ENCODE data around the gene CTNNB1.

DNA sequence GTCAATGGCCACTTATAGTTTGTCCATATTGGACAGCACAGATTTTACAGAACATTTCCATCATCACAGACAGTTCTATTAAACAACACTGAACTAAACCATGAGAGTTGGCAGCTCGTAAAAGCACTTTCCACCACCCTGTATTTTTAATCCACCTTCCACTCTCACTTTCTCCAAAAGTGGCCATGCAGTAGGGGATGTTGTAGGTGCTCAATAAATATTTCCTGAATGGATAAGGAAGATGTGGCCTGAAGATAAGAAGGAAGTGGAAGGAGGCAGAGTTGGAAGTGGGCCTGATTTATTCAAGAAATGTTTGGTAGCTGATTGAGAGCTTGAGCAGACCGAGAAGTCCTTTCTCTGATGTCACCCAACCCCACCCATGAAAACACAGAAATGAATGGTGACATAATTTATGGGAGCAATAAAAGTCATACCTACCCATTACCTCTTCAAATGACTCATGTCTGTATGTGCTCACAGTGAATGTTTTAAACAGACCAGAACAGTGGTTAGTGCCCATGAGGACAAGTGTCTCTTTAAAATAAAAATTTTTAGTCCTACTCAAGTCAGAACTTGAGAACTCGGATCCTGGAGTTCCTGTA, 39.6 kb upstream of the CTNNB1 start:
- TF ChIP-seq EZH2 (IDR thresholded peaks at IDR 0.05; ENCODE audit: borderline replicate concordance, low read length), result no peak
- TF ChIP-seq, protein P1, sequence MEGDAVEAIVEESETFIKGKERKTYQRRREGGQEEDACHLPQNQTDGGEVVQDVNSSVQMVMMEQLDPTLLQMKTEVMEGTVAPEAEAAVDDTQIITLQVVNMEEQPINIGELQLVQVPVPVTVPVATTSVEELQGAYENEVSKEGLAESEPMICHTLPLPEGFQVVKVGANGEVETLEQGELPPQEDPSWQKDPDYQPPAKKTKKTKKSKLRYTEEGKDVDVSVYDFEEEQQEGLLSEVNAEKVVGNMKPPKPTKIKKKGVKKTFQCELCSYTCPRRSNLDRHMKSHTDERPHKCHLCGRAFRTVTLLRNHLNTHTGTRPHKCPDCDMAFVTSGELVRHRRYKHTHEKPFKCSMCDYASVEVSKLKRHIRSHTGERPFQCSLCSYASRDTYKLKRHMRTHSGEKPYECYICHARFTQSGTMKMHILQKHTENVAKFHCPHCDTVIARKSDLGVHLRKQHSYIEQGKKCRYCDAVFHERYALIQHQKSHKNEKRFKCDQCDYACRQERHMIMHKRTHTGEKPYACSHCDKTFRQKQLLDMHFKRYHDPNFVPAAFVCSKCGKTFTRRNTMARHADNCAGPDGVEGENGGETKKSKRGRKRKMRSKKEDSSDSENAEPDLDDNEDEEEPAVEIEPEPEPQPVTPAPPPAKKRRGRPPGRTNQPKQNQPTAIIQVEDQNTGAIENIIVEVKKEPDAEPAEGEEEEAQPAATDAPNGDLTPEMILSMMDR (IDR thresholded peaks at IDR 0.05; ENCODE audit: low read length), result no peak
